ENCODE measurements around the gene MIF.
A peak's percentile ranks its signal among the peaks of the same experiment; 100 is the strongest.

Gene MIF

DNA sequence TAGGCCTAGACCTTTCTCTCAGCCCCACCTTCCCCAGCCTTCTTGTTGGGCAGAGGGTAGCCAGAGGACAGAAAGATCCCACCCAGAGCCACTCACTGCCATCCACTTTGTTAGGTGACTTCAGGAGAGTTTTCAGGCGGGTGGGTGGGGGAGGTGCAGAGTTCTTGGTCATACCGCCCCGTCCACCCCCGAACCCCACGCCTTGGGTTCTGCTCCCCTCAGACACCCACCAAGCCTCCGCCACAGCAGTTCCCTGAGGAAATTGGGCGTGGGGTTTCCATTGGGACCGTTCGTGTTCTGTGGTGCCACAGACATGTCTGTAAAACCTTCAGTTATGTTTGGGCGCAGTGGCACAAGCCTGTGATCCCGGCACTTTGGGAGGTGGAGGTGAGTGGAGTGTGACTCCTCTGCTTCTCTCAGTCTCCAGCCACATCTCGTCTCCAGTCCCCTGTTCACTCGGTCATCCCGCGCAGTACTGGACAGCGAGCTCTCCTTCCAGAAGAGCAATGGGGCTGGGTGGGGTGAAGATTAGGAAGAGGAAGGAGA is 1.5 kb downstream of the MIF start:
- H2AFZ ChIP-seq (ENCODE audit: low read depth, low read length): no peak overlapping the region
- H3K36me3 ChIP-seq (replicated peaks; ENCODE audit: low read depth, low read length): peaks cover 51% of the 10 kb centered on the region
- H3K9ac ChIP-seq (ENCODE audit: low read length): peak overlapping the region; percentile 97
- peaks cover 16% of the 10 kb centered on the region for H3K4me1 ChIP-seq (ENCODE audit: low read length)
- H3K27me3 ChIP-seq (ENCODE audit: low read depth, low read length): no peaks in the 10 kb centered on the region
- H3K9me3 ChIP-seq (ENCODE audit: insufficient read depth, low read length): no peaks in the 10 kb centered on the region
- H3K4me2 ChIP-seq (ENCODE audit: low read length): peak overlapping the region; percentile 91
- TF ChIP-seq CTCF (IDR thresholded peaks at IDR 0.05; ENCODE audit: low read depth, low read length) (no peak), EZH2phosphoT487 (IDR thresholded peaks at IDR 0.05; ENCODE audit: low read depth) (no peak)
- peaks cover 26% of the 10 kb centered on the region for H3K79me2 ChIP-seq (ENCODE audit: low read length)
- peak overlapping the region; percentile 75 for H3K27ac ChIP-seq (ENCODE audit: low read length)
- peaks cover 39% of the 10 kb centered on the region for H4K20me1 ChIP-seq (ENCODE audit: insufficient read depth, low read length)
- peak overlapping the region; percentile 85 for H3K4me3 ChIP-seq (ENCODE audit: low read length)

- H4K20me1 ChIP-seq (ENCODE audit: insufficient read depth, low read length): peaks cover 39% of the 10 kb centered on the region
- no peak for TF ChIP-seq CTCF (IDR thresholded peaks at IDR 0.05; ENCODE audit: low read depth, low read length)
- no peak for TF ChIP-seq EZH2phosphoT487 (IDR thresholded peaks at IDR 0.05; ENCODE audit: low read depth)
- H3K9me3 ChIP-seq (ENCODE audit: insufficient read depth, low read length): no peaks in the 10 kb centered on the region
- H3K4me3 ChIP-seq (ENCODE audit: low read length): peak overlapping the region; percentile 85
- H3K4me2 ChIP-seq (ENCODE audit: low read length): peak overlapping the region; percentile 91
- H3K27ac ChIP-seq (ENCODE audit: low read length): no peak overlapping the region
- peaks cover 51% of the 10 kb centered on the region for H3K36me3 ChIP-seq (replicated peaks; ENCODE audit: low read depth, low read length)
- H3K4me1 ChIP-seq (ENCODE audit: low read length): peaks cover 16% of the 10 kb centered on the region
- H3K9ac ChIP-seq (ENCODE audit: low read length): peak overlapping the region; percentile 97; the same call in 1 of the 2 replicates
- H3K27me3 ChIP-seq (ENCODE audit: low read depth, low read length): no peaks in the 10 kb centered on the region
- no peak overlapping the region for H2AFZ ChIP-seq (ENCODE audit: low read depth, low read length)
- peaks cover 26% of the 10 kb centered on the region for H3K79me2 ChIP-seq (ENCODE audit: low read length)
Observed at GRCh38 chr22:23896166-23896522, 2.0 kb downstream of the MIF start.

- TF ChIP-seq CTCF (IDR thresholded peaks at IDR 0.05; ENCODE audit: low read depth, low read length) (no peak), EZH2phosphoT487 (IDR thresholded peaks at IDR 0.05; ENCODE audit: low read depth) (no peak)
- Histone ChIP-seq H3K9ac (ENCODE audit: low read length) (no peak overlapping the region), H3K4me1 (ENCODE audit: low read length) (peaks cover 16% of the 10 kb centered on the region), H3K79me2 (ENCODE audit: low read length) (peaks cover 26% of the 10 kb centered on the region), H3K4me3 (ENCODE audit: low read length) (0 out of 2 replicates have a peak overlapping the region, but pooled peaks have one; percentile 85), H4K20me1 (ENCODE audit: insufficient read depth, low read length) (peaks cover 39% of the 10 kb centered on the region), H3K4me2 (ENCODE audit: low read length) (no peak overlapping the region; the same call in 1 of the 2 replicates), H3K9me3 (ENCODE audit: insufficient read depth, low read length) (no peaks in the 10 kb centered on the region), H3K36me3 (replicated peaks; ENCODE audit: low read depth, low read length) (peaks cover 51% of the 10 kb centered on the region), H2AFZ (ENCODE audit: low read depth, low read length) (no peak overlapping the region), H3K27ac (ENCODE audit: low read length) (no peak overlapping the region), H3K27me3 (ENCODE audit: low read depth, low read length) (no peaks in the 10 kb centered on the region)
Observed at GRCh38 chr22:23896523-23897186, 2.5 kb downstream of the MIF start.

GRCh38 chr22:23897320-23897719 is 3.1 kb downstream of the MIF start:
- Histone ChIP-seq H3K9ac (ENCODE audit: low read length) (no peak overlapping the region), H3K27me3 (ENCODE audit: low read depth, low read length) (no peaks in the 10 kb centered on the region), H3K36me3 (replicated peaks; ENCODE audit: low read depth, low read length) (peaks cover 51% of the 10 kb centered on the region), H2AFZ (ENCODE audit: low read depth, low read length) (no peak overlapping the region), H4K20me1 (ENCODE audit: insufficient read depth, low read length) (peaks cover 39% of the 10 kb centered on the region), H3K27ac (ENCODE audit: low read length) (no peak overlapping the region), H3K4me2 (ENCODE audit: low read length) (no peak overlapping the region), H3K79me2 (ENCODE audit: low read length) (peaks cover 26% of the 10 kb centered on the region), H3K4me1 (ENCODE audit: low read length) (peaks cover 16% of the 10 kb centered on the region), H3K4me3 (ENCODE audit: low read length) (no peak overlapping the region), H3K9me3 (ENCODE audit: insufficient read depth, low read length) (no peaks in the 10 kb centered on the region)
- no peak for TF ChIP-seq CTCF (IDR thresholded peaks at IDR 0.05; ENCODE audit: low read depth, low read length)
- TF ChIP-seq EZH2phosphoT487 (IDR thresholded peaks at IDR 0.05; ENCODE audit: low read depth): no peak

Data from OCI-LY3 (cell line).